Kidney glomerular epithelial cell (primary cell): Measurements from ENCODE around the gene CTSD.

ENCODE experiments used
- DNase-seq: peaks from one replicate; lab custom pipeline; 2025; lab: John Stamatoyannopoulos, UW

CTSD gene

DNA sequence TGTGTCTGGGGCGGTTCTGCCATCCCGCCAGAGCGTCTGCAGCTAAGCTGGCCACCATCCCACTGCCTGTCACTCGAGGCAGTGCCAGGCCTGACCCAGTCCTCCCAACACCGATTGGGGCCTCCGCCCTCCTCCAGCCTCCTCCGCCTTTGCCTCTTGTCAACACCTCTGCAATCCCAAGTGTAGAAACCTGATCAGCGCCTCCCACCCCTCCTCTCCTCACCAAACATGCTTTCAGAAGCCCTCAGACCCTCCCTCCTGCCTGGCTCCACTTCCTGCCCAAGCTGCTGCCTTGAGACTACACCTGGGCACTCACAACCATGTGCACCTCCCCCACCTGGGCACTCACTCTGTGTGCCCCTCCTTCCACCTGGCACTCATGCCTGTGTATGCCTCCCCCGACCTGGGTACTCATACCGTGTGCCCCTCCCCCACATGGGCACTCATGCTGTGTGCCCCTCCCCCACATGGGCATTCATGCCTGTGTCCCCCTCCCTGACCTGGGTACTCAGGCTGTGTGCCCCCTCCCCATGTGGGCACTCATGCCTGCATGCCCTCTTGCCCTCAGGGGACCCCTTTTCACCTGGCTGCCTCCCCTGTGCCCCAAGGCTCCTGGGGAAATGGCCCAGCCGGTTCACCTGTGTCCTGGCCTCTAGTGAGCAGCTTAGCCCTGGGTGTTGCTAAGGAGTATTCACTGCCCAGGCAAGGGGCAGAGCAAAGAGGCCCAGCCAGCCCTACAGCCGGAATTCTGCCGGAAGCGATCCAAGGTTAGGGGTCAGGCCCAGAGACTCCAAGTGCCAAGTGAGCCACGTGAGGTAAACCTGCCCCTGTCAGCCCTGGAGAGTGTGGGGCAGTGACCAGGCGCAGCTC is 7.8 kb downstream of the CTSD start:
- no peak for DNase-seq

DNA sequence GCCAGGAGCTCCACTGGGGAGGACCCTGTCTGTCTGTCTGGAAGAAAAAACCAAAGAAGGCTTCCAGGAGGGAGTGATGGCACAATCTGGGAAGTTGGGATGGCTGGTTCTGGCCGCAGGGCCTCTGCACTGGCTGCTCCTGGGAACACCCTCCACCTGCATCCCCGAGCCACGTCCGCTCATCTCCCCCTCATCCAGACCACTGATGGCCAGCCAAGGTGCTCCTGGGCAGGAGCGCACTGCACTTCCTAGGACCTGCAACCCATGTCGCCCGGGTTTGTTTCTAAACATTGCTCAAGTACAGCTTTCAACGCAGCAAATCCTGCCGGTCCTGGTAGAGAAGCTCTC is 8.4 kb downstream of the CTSD start:
- DNase-seq: no peak

DNA sequence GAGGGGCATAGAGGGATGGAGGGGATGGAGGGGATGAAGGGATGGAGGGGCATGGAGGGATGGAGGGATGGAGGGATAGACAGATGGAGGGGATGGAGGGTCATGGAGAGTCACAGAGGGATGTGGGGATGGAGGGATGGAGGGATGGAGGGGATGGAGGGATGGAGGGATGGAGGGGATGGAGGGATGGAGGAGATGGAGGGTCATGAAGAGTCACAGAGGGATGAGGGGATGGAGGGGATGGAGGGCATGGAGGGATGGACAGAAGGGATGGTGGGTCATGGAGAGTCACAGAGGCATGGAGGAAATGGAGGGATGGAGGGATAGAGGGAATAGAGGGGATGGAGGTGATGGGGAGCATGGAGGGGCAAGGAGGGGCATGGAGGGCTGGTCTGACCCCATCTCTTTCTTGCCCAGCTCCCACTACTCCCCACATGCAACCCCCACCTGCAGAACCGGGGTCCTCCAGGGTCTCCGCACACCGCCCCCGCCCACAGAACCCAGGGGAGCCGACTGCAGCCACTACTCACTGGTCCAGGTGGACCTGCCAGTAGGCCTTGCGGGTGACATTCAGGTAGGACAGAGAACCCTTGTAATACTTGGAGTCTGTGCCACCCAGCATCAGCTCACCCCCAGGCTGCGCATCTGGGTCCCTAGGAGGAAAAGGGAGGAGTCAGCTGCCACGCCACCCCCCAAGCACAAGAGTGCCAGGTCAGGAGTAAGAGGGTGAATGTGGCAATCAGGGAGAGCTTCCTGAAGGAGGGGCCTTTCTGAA is 9.2 kb downstream of the CTSD start:
- DNase-seq: no peak

DNA sequence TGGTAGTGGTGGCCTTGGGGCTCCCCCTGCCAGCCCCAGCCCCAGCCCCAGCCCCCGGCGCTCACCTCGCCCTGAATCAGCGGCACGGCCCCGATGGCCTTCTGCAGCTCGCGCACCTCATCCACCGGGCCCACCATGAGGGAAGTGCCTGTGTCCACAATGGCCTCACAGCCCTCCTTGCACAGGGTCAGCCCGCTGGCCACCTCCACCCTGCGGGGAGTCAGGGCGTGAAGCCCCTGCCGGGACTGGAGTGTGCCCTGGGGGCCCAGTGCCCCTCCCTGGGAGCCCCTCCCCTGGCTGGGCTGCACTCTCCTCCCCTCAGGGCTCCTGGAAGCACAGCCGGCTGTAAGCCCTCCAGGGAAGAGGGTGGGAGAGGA is 9.8 kb downstream of the CTSD start:
- no peak for DNase-seq

DNA sequence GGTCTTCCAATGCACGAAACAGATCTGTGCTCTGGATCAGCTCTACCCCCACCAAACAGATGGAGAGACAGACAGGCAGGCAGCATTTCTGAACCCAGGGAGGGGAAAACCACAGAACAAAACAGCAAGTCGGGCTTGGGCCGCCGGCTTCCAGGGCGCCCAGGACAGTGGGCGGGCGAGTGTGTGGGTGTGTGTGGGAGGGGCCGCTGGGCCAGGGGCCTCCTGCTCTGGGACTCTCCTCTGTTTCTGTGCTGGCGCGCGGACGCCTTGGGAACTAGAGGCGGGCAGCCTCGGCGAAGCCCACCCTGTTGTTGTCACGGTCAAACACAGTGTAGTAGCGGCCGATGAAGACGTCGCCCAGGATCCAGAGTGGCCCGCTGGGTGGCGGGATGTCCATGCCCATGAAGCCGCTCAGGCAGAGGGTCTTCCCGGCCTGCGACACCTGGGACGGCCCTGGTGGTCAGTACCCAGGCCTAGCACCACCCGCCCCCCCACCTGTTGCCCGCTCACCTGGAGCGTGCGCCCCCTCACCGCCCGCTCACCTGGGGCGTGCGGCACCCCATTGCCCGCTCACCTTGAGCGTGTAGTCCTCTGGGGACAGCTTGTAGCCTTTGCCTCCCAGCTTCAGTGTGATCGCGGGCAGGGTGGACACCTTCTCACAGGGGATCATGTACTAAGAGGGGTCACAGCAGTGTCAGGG is 10.3 kb downstream of the CTSD start:
- no peak for DNase-seq

DNA sequence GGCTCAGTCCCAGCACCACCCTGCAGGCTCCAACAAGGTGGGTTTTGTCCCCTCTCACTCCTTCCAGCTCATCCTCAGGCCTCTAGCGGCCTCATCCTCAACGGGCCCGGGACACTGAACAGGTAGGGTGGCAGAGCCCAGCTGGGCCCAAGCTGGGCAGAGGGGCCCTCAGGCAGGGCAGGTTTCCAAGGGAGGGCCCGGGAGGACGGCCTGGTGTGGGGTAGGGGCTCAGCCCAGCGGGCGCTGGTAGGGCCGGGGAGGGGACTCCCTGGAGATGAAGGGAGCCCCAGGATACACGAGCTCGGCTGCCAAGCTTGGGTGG is 10.9 kb downstream of the CTSD start:
- no peak for DNase-seq

DNA sequence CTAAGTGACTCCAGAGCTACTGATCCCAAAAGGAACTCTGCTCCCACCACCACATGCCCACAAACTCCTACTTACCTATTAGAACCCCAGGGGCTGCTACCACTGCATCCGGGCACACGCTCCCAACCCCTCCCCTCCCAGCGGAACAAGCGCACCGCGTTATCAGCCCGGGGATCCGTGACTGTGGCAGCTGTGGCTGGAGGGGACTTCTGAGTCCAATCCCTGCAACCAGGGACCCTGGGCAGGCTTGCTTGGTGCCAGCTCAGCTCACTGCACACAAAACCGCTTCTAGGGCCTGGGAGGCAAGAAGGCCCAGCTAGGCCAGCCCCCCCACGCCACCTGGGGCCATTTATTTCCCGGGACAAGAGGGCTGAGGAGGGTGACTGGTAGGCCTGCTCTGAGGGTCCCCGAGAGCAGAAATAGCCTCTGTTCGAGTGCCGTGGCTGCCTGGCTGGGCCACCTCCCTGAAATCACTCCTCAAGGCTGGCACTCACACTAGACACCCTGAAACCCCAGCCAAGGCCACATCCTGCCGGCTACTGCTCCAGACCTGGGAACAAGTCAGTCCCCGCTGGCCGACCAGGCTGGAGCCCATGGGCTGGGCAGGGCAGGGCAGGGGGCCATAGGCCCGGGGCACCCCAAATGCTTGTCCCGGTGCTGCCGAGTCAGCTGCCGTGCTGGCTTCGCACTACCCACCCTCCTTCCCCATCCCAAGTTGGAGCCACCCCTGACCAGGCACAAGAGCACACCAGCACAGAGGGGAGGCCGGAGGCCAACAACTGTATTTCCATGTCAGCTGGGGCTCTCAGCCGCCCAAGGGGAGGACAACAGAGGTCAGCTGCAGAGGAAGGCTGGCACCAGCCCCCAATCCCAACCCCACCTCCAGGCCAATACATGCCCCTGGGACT is 11.5 kb downstream of the CTSD start:
- DNase-seq: no peak

DNA sequence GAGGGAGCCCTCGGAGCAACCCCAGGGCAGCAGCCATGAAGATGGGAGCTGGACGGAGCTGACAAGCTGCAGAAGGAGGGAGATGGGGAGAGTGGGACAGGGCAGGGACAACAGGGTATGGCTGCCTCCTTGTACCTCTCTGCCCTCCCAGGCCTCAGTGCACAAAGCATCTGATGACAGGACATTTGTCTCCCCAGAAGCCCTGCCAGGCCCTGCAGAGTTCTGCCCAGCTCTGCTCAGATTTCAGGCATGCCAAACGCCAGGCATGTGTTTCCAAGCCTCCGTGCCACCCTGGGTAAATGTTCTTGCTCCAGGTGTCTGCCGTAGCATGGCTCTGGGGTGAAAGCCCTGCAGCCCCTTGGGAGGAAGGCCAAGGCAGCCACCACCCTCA is 12.2 kb downstream of the CTSD start:
- DNase-seq: no peak

DNA sequence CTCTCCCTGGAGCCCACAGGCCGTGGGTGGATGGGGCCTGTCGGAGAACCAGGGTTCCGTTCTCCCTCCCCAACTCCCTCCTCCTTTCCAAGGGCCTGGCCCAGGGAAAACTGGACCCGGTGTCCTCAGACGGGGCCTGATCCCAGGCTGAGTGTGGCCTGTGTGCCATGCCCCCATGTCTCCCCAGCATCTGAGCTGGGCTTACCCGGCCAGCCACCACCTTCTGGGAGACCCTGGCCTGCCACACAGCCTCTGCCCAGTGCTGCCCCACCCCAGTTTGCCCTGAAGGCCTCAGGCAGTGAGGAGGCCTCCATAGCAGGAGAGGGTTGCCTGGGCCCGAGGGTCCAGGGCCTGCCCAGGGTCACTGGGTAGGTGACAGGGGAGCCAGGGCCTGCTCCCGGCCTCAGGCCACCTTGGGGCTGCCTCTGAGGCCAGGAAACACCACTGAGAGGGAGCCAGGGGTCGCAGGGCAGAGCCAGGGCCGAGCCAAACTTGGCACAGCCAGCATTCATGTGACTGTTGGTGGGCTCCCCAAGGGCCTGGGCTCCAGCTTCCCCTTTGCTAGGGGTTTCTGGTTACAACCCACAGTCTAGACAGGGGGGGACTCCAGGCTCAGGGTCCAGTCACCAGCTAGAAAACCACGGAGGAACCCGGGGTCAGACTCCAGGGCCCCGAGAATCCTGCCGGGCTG is 12.7 kb downstream of the CTSD start:
- DNase-seq: no peak

DNA sequence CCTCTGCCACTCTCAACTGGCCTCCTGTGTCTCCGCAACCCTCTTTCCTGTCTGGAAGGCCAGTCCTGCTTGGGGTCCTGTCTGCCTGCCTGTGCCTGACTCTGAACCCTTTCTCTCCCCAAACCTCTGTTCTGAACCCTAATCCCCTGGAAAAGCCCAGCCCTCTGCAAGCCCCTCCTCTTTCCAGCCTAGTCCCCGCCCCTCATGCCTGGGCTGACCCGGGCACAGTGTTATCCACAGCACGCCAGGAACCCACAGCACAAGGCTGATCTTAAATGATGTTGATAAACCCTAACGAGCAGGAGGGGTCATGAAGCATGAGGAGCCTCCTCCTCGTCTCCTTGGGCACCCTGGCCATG is 13.3 kb downstream of the CTSD start, which contains the start of gene IFITM10:
Gene IFITM10 (minus strand): TSS at position 115 of the 359 bp plus-strand sequence. CDS start 153 bp downstream, outside the sequence.
- no peak for DNase-seq

DNA sequence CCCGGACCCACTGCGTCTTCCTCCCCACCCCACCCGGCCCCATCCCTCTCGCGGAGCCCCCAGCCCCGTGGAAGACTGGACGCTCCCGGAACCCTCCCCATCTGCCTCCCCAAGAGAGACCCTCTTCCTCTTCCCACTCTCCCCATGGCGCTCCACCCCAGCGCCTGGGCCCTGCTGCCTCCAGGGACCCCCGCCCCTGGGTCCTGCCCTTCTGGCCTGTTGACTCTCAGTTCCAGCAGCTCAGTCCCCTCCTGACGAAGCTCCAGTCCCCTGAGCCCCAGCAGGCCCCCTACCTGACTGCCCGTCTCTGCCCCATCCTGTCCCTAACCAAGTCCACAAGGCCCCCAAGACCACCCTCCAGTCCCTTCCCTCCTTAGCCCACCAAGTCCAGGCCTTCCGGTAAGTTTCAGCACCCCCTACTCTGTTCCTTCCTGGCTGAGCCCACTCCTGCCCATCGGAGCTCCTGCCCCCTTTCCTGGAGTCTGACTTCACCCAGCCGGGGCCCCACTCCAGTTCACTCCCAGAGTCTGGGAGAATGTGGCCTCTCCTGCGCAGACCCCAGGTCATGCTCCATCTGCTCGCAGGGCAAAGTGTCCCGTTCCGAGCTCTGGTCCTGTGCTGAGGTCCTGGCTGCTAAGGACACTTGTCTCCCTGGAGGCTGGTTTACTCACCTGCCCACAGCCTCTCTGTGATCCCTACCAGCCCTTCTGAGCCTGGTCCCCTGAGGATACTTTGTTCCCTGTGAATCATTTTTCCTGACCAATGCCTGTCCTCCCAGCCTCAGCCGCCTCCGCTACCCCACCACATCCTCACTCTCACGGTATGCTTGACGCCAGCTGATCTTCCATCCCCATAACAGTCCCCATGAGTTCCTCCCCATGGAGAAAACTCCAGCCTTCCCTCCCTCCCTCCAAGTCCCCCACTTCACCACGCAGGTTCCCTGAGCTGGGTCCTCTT is 14.1 kb downstream of the CTSD start:
- DNase-seq: peak; percentile 3

DNA sequence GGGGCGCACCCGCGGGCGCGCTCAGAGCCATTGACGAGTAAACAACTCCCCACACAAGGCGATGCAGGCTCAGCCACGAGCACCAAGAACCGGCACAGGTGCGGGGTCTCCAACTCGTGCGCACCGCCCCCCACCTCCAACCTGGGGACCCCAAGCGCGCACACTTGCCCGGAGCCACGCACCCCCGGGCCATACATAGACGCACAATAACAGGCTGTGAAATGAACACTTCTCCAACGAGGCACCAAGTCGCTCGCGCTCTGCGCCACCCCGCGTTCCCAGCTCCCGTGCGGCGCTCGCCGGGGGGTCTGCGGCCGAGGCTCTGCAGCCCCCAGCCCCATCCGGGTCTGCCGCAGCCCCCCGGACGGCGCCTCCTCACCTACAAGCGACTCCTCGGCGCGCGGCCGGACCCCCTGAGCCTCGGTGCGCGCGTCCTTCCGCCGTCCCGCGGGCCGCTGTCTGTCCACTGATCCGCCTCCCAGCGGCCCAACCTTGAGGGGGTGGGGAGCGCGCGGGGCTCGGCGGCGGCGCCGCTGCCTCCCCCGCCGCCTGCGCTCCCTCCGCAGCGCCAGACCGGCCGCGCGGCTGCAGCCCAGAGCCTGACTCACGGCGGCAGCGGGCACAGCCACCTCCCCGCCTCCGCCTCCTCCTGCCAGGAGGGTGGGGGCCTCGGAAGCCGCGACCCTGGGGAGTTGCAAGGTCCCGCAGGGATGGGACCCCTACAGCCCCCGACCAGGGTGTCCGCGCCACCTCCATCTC is 14.9 kb downstream of the CTSD start:
- no peak for DNase-seq

DNA sequence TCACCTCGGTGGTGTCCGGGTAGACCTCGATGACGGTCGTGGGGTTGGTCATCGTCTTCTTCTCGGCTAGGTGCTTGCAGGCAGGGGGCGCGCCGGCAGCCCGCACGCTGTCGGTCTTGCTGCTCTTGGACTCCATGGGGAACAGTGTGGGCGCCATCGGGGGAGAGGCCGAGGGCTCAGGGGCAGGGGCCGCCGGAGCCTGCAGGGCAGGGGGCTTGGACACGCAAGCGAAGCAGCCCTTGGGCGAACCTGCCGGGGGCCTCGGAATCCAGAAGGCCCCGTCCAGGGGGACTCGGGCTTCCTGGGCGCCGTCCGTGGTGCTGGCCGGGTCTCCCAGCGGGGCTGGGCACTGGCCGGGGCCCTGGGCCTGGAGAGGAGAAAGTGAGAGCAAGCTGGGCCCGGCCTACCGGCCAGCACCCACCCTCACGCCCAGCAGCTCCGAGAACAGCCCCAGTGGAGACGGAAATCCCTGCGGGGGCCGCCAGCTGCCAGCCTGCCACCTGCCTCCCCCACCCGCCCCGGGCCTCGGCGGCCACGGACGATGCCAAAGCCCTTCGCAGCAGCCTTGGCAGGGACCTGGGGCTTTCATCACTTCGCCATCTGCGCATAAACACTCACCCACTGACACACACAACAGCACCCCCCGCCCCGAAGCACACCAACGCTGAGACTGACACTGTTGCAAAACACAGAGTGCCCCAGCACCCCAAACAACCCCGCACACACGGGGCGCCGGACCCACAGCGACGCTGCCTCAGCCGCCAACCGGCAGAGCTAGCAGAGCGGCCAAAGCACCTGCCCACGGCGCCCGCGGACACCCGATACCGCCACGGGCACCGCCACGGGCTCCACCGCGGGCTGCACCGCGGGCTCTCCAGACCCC is 15.7 kb downstream of the CTSD start:
- DNase-seq: no peak

DNA sequence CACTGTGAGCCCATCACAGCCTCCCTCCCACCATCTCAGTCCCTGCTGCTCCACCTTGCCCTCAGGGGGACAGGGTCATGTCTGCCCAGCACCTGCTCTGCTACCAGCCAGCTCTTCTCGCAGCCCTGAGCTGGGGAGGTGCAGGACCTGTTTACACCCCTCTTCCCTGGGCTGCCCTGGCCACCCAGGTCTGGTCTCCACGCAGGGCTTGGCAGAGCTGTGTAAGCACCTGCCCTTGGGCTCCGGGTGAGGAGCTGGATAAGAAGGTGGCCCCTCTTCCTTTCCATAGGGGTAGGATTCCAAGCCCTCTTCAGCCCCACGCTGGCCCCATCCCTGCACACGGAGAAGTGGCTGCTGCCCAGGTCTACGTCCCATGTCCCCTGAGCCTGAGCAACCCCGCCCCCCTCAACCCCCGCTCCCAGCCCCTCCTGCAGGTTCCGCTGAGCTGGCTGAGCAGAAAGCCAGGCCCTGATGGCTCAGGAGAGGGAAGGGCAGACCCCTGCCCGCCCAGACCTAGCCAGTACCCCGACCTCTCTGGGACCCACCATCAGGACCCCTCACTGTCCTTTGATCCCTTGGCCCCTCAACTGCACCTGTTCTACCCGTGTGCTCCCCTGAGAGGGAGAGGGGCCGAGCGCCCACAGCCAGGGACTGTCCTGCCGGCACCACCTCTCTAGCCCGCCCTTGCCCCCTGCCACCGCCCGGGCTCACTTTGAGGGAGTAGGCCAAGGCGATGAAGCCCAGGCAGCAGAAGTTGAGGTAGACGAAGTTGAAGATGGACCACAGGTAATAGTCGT is 16.6 kb downstream of the CTSD start:
- no peak for DNase-seq

DNA sequence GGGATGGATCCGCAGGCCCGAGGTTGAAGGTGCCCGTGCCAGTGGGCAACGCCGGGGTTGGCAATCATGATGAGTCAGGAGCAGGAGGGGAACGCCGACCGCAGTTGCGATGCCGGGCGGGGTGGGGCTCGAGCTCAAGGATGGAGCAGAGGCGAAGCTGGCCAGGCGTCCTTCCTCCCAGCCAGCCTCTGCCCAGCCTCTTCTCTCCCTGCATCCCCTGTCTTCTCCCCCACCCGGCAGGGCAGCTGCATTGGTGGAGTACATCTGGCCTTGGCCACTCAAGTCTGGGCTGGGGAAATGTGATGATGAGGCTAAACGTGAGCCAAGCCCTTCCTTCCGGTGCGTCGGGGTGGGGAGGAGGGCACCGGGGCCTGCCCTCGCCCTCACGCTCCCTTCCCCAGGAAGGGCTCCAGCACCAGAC is 17.2 kb downstream of the CTSD start:
- DNase-seq: no peak

DNA sequence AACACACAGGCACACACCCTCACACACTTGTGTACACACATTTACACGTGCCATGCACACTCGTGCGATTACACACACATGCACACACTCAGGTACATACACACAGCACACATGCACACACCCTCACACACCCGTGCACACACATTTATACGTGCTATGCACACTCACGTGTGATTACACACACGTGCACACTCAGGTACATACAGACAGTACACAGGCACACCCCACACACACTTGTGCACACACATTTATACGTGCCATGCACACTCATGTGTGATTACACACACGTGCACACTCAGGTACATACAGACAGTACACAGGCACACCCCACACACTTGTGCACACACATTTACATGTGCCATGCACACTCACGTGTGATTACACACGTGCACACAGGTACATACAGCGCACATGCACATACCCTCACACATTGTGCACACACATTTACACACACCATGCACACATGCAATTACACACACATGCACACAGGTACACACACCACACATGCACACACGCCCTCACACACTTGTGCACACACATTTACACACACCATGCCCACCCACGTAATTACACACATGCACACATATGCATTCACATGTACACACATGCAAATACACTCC is 17.9 kb downstream of the CTSD start:
- DNase-seq: no peak
